Uterus (tissue), 4 donors: ENCODE measurements around the gene CHST11. TPM values are rescaled to one million over a fixed set of nuclear protein-coding genes. Genes with fewer than 3 reads are reported as not detected.

Source experiments
- DNase-seq, 2 donors: peaks; one replicate each; pipeline ENCODE4 v3.0.0-alpha.2; 2019 to 2020
- H3K27ac ChIP-seq, 2 donors: fragments of 200-600 bp; sonication (generic); 1 replicate in 1 of 2; 2 replicates in 1 of 2; pipeline ENCODE4 v1.5.1; 2016 to 2018
- H3K27me3 ChIP-seq, 2 donors: fragments of 200-600 bp; sonication (generic); one replicate each; pipeline ENCODE4 v1.5.1; 2018 to 2019; ENCODE audit warnings: control low read depth in 1 of 2
- H3K36me3 ChIP-seq, 2 donors: fragments of 200-600 bp; sonication (generic); one replicate each; pipeline ENCODE4 v1.5.1; 2019; ENCODE audit warnings: control low read depth in 1 of 2
- H3K4me1 ChIP-seq, 2 donors: fragments of 200-600 bp; sonication (generic); one replicate each; pipeline ENCODE4 v1.5.1; 2018 to 2019; ENCODE audit warnings: control low read depth in 1 of 2
- H3K4me3 ChIP-seq, 2 donors: fragments of 200-600 bp; sonication (generic); 1 replicate in 1 of 2; 2 replicates in 1 of 2; pipeline ENCODE4 v1.5.1; 2018 to 2019; ENCODE audit warnings: mild to moderate bottlenecking in 1 of 2
- H3K9me3 ChIP-seq, 2 donors: fragments of 200-600 bp; sonication (generic); one replicate each; pipeline ENCODE4 v1.5.1; 2019; ENCODE audit warnings: control low read depth in 1 of 2
- CTCF ChIP-seq, 4 experiments: fragments of 200-600 bp in 2 of 4; fragments of 450-650 bp in 2 of 4; sonication (generic) in 2 of 4; IDR thresholded peaks; one replicate each; pipeline ENCODE4 v1.5.1; 2016 to 2019; ENCODE audit warnings: antibody characterized with exemption in 4 of 4, mild to moderate bottlenecking in 2 of 4, moderate library complexity in 1 of 4
- POLR2A ChIP-seq, 2 donors: fragments of 450-650 bp; IDR thresholded peaks; one replicate each; pipeline ENCODE4 v1.6.1; 2016; ENCODE audit warnings: antibody characterized with exemption in 2 of 2, mild to moderate bottlenecking in 1 of 2, moderate library complexity in 1 of 2
- intact Hi-C: fragments of 100-400 bp; cut with DNase I; formaldehyde crosslinking; loops from one replicate; pipeline ENCODE4 v1.15.1; 2023; ENCODE audit warnings: low total_unique reads
- total RNA-seq, 4 donors: library from RNA; depleted of rRNA in 3 of 4; stranded (reverse); fragments of >200 nt in 3 of 4; gene quantifications; one replicate each; pipeline versions ENCODE4 v1.1.0 to v1.2.4, GENCODE V29; 2014 to 2023
- donor health status: DM: yes; HTN: yes; CAD: no.

The CHST11 gene
- total RNA-seq, 4 donors from 2014 or later: 21.0 to 82.1 (median 58.7) TPM

GRCh38 chr12:104669851-104670337, 213.1 kb downstream of the CHST11 start:
- intact Hi-C loops: no loop called here
- Histone ChIP-seq H3K27ac (peak overlapping the region; percentile 58 to 69), H3K4me1 (peaks cover 16 to 27% of the 10 kb centered on the region in 2 donors), H3K36me3 (no peaks in the 10 kb centered on the region), H3K27me3 (no peaks in the 10 kb centered on the region), H3K4me3 (no peak overlapping the region), H3K9me3 (no peaks in the 10 kb centered on the region)
- TF ChIP-seq CTCF (IDR thresholded peaks at IDR 0.05): no peak
- TF ChIP-seq POLR2A (IDR thresholded peaks at IDR 0.05): no peak
- DNase-seq: peak; percentile 81 to 84

GRCh38 chr12:104670439-104671408, 214.0 kb downstream of the CHST11 start:
- H3K36me3 ChIP-seq: no peaks in the 10 kb centered on the region
- DNase-seq: no peak
- H3K9me3 ChIP-seq: no peaks in the 10 kb centered on the region
- peaks cover 16 to 27% of the 10 kb centered on the region in 2 donors for H3K4me1 ChIP-seq
- intact Hi-C loops: no loop called here
- no peak overlapping the region for H3K4me3 ChIP-seq
- TF ChIP-seq CTCF (IDR thresholded peaks at IDR 0.05) (no peak), POLR2A (IDR thresholded peaks at IDR 0.05) (no peak)
- no peaks in the 10 kb centered on the region for H3K27me3 ChIP-seq
- H3K27ac ChIP-seq: no peak overlapping the region

GRCh38 chr12:104671409-104672095, 214.8 kb downstream of the CHST11 start:
- no peaks in the 10 kb centered on the region for H3K36me3 ChIP-seq
- H3K9me3 ChIP-seq: no peaks in the 10 kb centered on the region
- H3K27ac ChIP-seq: peak overlapping the region; percentile 49 to 64
- no peaks in the 10 kb centered on the region for H3K27me3 ChIP-seq
- intact Hi-C loops: no loop called here
- no peak overlapping the region for H3K4me3 ChIP-seq
- peaks cover 16 to 27% of the 10 kb centered on the region in 2 donors for H3K4me1 ChIP-seq
- peak; percentile 68 to 76 for DNase-seq
- TF ChIP-seq CTCF (IDR thresholded peaks at IDR 0.05) (no peak), POLR2A (IDR thresholded peaks at IDR 0.05) (no peak)

- no peaks in the 10 kb centered on the region for H3K27me3 ChIP-seq
- no peaks in the 10 kb centered on the region for H3K36me3 ChIP-seq
- peak overlapping the region; percentile 49 to 64 for H3K27ac ChIP-seq
- peaks cover 16 to 27% of the 10 kb centered on the region in 2 donors for H3K4me1 ChIP-seq
- intact Hi-C loops: no loop called here
- no peak for DNase-seq
- H3K4me3 ChIP-seq: no peak overlapping the region
- no peak for TF ChIP-seq POLR2A (IDR thresholded peaks at IDR 0.05)
- no peaks in the 10 kb centered on the region for H3K9me3 ChIP-seq
Measured at GRCh38 chr12:104672096-104672445, 215.3 kb downstream of the CHST11 start.

GRCh38 chr12:104672501-104673265, 215.9 kb downstream of the CHST11 start:
- DNase-seq: peak; percentile 80 to 85
- intact Hi-C loops: no loop called here
- no peaks in the 10 kb centered on the region for H3K27me3 ChIP-seq
- no peaks in the 10 kb centered on the region for H3K9me3 ChIP-seq
- peak overlapping the region; percentile 49 to 64 for H3K27ac ChIP-seq
- peaks cover 16 to 27% of the 10 kb centered on the region in 2 donors for H3K4me1 ChIP-seq
- no peak overlapping the region for H3K4me3 ChIP-seq
- H3K36me3 ChIP-seq: no peaks in the 10 kb centered on the region
- TF ChIP-seq POLR2A (IDR thresholded peaks at IDR 0.05) (no peak), CTCF (IDR thresholded peaks at IDR 0.05) (no peak)
